Gastrocnemius medialis (tissue), 4 donors: ENCODE data around the gene PRSS16. TPM values are rescaled to one million over a fixed set of nuclear protein-coding genes. Genes with fewer than 3 reads are reported as not detected.

Experiments used
- ATAC-seq, 2 donors: fragments of 150-250 bp; one replicate each; pipeline ENCODE4 v1.9.1; 2016
- DNase-seq, 2 donors: peaks; one replicate each; pipeline ENCODE4 v3.0.0-alpha.2; 2019
- H3K27ac ChIP-seq, 4 donors: fragments of 200-600 bp; sonication (generic); 1 replicate in 1 of 4; 2 replicates in 3 of 4; pipeline ENCODE4 v1.5.1; 2016 to 2018; ENCODE audit warnings: mild to moderate bottlenecking in 2 of 4, moderate library complexity in 1 of 4
- H3K27me3 ChIP-seq, 3 donors: fragments of 200-600 bp; sonication (generic) in 2 of 3; 1 replicate in 1 of 3; 2 replicates in 2 of 3; pipeline versions ENCODE4 v1.5.1 to v1.6.0; 2016 to 2019; ENCODE audit warnings: mild to moderate bottlenecking in 1 of 3, moderate library complexity in 1 of 3
- H3K36me3 ChIP-seq, 2 donors: fragments of 200-600 bp; sonication (generic) in 1 of 2; one replicate each; pipeline ENCODE4 v1.5.1; 2017 to 2018
- H3K4me1 ChIP-seq, 2 donors: fragments of 200-600 bp; sonication (generic) in 1 of 2; one replicate each; pipeline ENCODE4 v1.5.1; 2016 to 2017; ENCODE audit warnings: mild to moderate bottlenecking in 2 of 2
- H3K4me3 ChIP-seq, 4 donors: fragments of 200-600 bp; sonication (generic) in 3 of 4; 1 replicate in 1 of 4; 2 replicates in 3 of 4; pipeline ENCODE4 v1.5.1; 2016 to 2019; ENCODE audit warnings: mild to moderate bottlenecking in 2 of 4
- H3K9me3 ChIP-seq, 3 donors: fragments of 200-600 bp; sonication (generic) in 2 of 3; 1 replicate in 1 of 3; 2 replicates in 2 of 3; pipeline ENCODE4 v1.5.1; 2016 to 2019
- CTCF ChIP-seq, 5 experiments: fragments of 450-650 bp in 3 of 5; fragments of 200-600 bp in 2 of 5; sonication (generic) in 2 of 5; IDR thresholded peaks in 4 of 5; conservative IDR thresholded peaks in 1 of 5; 1 replicate in 4 of 5; 2 replicates in 1 of 5; pipeline ENCODE4 v1.5.1; 2016 to 2019; ENCODE audit warnings: antibody characterized with exemption in 5 of 5, mild to moderate bottlenecking in 3 of 5, moderate library complexity in 3 of 5
- POLR2A ChIP-seq, 2 donors: fragments of 450-650 bp; IDR thresholded peaks; one replicate each; pipeline ENCODE4 v1.6.1; 2017; ENCODE audit warnings: antibody characterized with exemption in 2 of 2, mild to moderate bottlenecking in 2 of 2, moderate library complexity in 2 of 2
- in situ Hi-C, 4 donors: fragments of 200-750 bp; cut with MboI; loops; one replicate each; pipeline versions ENCODE4 v1.15.0 to v1.8.0; 2017; ENCODE audit warnings: low sequenced_read_pairs in 4 of 4
- intact Hi-C: fragments of 100-400 bp; cut with DNase I; formaldehyde crosslinking; loops from one replicate; pipeline ENCODE4 v1.15.1; 2023; ENCODE audit warnings: low total_unique reads
- total RNA-seq, 4 donors: library from RNA; depleted of rRNA; stranded (reverse); fragments of >200 nt; gene quantifications; one replicate each; pipeline versions ENCODE4 v1.1.0 to v1.2.3, GENCODE V29; 2016

PRSS16 gene
- total RNA-seq, 4 donors from 2014 or later: not detected

GRCh38 chr6:27241443-27241842, 6.1 kb upstream of the PRSS16 start:
- ATAC-seq: no peak

GRCh38 chr6:27242589-27243265, 4.8 kb upstream of the PRSS16 start:
- H3K4me1 ChIP-seq: no peaks in the 10 kb centered on the region
- TF ChIP-seq POLR2A (IDR thresholded peaks at IDR 0.05) (no peak), CTCF (IDR thresholded peaks at IDR 0.05 in 4 of 5, conservative IDR thresholded peaks at IDR 0.05 in 1 of 5) (no peak)
- in situ Hi-C loops: no loop called here
- intact Hi-C loops: no loop called here
- ATAC-seq (no peak), DNase-seq (no peak)
- no peak overlapping the region for H3K27ac ChIP-seq
- peaks cover 32 to 58% (median 52%) of the 10 kb centered on the region in 3 donors for H3K27me3 ChIP-seq
- no peaks in the 10 kb centered on the region for H3K36me3 ChIP-seq
- no peak overlapping the region for H3K4me3 ChIP-seq
- H3K9me3 ChIP-seq: no peaks in the 10 kb centered on the region

More at GRCh38 chr6:27241443-27241842, 6.1 kb upstream of the PRSS16 start:
- in situ Hi-C loops (no loop called here), intact Hi-C loops (no loop called here)
- Histone ChIP-seq H3K9me3 (no peaks in the 10 kb centered on the region), H3K4me1 (no peaks in the 10 kb centered on the region), H3K4me3 (no peak overlapping the region), H3K36me3 (no peaks in the 10 kb centered on the region), H3K27me3 (peaks cover 45 to 63% (median 61%) of the 10 kb centered on the region in 3 donors), H3K27ac (no peak overlapping the region)
- TF ChIP-seq POLR2A (IDR thresholded peaks at IDR 0.05): no peak
- TF ChIP-seq CTCF (IDR thresholded peaks at IDR 0.05 in 4 of 5, conservative IDR thresholded peaks at IDR 0.05 in 1 of 5): no peak
- no peak for DNase-seq

- TF ChIP-seq POLR2A (IDR thresholded peaks at IDR 0.05) (no peak), CTCF (IDR thresholded peaks at IDR 0.05 in 4 of 5, conservative IDR thresholded peaks at IDR 0.05 in 1 of 5) (no peak)
- ATAC-seq (no peak), DNase-seq (no peak)
- Histone ChIP-seq H3K4me3 (no peak overlapping the region), H3K27me3 (peaks cover 37 to 68% (median 56%) of the 10 kb centered on the region in 3 donors), H3K9me3 (no peaks in the 10 kb centered on the region), H3K4me1 (peaks cover 0 to 11% of the 10 kb centered on the region in 2 donors), H3K27ac (no peak overlapping the region), H3K36me3 (no peaks in the 10 kb centered on the region)
- intact Hi-C loops (no loop called here), in situ Hi-C loops (no loop called here)
Observed at GRCh38 chr6:27248783-27249182, 1.3 kb downstream of the PRSS16 start.

GRCh38 chr6:27250277-27251111, 3.0 kb downstream of the PRSS16 start:
- peak overlapping the region; percentile 42 to 57 (median 47) for H3K4me3 ChIP-seq
- in situ Hi-C loops: no loop called here
- intact Hi-C loops: no loop called here
- ATAC-seq (no peak), DNase-seq (no peak)
- no peaks in the 10 kb centered on the region for H3K9me3 ChIP-seq
- peaks cover 0 to 11% of the 10 kb centered on the region in 2 donors for H3K4me1 ChIP-seq
- no peak for TF ChIP-seq CTCF (IDR thresholded peaks at IDR 0.05 in 4 of 5, conservative IDR thresholded peaks at IDR 0.05 in 1 of 5)
- no peak for TF ChIP-seq POLR2A (IDR thresholded peaks at IDR 0.05)
- no peak overlapping the region for H3K27ac ChIP-seq
- H3K27me3 ChIP-seq: peaks cover 37 to 63% (median 57%) of the 10 kb centered on the region in 3 donors
- H3K36me3 ChIP-seq: no peaks in the 10 kb centered on the region
